HG03520 (cell line): ENCODE data around the gene ZC3H18.
"Not testable (repeated sequence)": the region's sequence is repeated elsewhere in the genome, so short reads cannot be mapped to it uniquely, and the experiment has no call there.

Experiments used
- ATAC-seq: cut with Tn5 transposase; IDR thresholded peaks from one replicate; pipeline ENCODE4 v1.9.1; 2021; ENCODE audit warnings: mild to moderate bottlenecking, moderate library complexity; ENCODE audit not compliant: unreplicated experiment

ZC3H18 gene

DNA sequence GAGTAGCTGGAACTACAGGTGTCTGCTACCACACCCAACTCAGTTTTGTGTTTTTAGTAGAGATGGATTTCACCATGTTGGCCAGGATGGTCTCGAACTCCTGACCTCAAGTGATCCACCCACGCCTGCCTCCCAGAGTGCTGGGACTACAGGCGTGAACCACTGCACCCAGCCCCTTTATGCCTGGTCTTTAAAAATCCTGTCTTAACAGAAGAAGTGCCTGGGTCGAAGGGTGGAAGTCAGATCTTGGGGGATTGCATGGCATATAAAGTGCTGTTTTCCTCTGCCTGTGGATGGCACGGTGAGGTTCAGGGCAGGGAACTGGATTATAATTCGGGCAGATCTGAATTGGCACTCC lies 30.3 kb downstream of the ZC3H18 start:
- ATAC-seq = no peak

DNA sequence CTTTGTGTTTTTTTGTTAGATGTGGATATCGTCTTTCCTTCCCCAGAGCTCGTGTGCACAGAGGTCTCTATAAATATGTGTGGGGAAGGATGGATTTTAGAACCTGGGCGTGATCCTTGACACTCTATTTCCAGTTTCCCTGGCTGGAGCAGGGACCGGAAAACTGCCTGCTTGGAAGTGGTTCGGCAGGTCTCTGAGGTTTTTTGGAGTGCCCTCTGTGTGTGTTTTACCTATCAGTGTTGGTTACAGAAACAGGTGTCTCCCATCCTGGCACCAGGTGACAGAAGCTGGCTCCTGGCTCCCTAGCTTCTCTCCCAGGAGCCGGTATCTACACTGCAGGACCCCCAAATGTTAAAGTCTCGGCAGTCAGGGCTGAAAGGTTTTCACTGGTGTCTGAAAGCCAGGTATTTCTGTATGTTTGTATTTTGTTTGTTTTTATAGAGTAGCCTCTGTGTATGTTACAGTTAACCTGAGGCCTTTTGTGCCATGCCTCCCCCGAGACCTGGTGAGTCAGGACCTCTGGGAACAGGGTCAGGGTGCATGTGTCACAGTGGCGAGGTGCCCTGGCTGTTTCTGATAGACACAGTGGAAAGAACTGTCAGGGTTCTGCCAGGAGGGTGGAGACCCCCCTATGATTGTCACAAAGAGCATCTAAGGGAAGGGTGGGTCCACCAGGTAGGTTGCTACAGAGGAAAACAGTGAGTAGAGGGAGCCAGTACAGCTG lies 31.3 kb downstream of the ZC3H18 start:
- no peak for ATAC-seq

DNA sequence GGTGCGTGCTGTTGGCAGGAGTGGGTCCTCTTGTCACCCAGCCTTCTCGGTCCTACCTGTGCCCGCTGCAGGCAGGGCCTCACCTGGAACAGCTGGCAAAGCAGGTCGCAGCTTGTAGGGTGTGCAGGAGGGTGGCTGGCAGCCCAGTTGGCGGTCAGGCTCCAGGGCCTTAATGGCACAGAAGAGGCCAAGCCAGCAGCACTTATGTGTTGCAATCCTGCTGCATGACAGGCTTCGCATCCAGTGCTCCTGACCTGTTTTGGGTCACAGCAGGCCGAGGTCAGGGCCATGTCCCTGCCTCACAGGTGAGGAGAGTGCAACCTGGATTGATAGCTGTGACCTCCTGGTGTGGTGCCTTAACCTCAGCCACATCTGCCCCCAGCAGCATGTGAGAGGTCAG lies 31.9 kb downstream of the ZC3H18 start:
- ATAC-seq = no peak

DNA sequence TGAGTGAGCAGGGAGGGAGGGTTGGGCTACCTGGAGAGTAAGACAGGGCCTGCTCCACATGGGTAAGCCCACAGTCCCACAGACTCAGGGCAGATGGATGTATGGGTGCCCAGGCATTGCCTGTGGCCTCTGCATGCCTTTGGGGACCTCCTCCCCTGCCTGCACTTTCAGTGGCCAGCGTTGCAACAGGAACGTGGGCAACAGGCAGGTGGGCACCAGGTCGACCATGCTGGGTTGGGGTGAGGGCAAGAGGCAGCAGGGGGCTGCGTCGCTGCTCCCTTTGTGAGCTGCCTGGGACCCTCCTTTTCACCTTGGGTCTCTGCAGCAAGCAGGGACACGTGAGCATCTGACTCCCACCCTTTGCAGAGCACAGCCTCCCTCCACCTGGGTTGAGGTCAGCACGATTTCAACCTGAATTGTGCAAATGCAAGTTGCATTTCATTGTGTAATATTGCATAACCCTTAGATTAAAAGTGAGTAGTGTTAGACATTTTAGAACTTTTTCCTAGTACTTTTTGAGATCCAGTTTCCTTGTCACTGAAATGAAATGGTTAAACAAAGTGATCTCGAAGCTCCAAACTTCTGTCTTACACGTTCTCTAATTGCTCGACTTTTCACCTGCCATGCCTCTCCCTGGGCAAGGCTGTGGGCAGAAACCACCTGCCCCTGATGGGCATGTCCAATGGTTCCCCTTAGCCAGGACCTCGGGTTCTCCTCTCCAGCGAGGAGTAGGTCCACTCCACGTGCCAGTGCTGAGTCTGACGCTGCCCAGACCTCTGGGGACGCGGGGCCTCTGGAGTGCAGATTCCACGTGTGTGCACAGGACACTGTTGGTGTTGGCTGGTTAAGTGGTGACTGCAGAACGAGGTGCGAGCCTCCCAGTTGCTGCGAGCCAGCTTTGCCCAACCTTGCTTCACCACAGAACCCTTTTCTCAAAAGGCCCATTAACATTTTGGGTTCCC lies 35.3 kb downstream of the ZC3H18 start:
- ATAC-seq = no peak

DNA sequence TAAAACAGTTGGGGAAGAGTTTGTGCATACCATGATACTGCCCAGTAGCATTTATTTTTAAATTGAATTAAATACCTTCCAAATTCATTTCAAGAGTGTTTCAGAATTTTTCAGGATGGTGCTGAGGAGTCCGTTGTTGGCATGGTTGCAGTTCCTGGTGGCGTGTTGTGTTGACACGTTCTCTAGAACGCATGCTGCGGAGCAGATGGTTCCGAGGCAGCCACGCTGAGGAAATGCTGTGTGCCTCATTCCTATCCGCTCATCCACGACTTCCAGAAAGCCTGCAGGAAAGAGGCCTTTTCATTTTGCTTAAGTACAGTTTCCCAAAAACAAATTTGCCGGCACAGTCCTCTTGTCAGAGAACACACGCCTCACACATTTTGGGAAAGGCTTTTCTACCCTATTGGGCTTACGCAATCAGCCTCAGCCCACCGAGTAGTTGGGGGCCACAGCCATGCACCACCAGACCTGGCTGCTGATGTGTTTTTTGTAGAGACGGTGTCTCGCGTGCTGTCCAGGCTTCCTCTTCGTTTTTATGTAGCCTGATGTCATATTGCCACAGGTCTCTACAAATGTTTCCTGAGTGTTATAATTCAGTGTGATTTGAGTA lies 36.0 kb downstream of the ZC3H18 start:
- no peak for ATAC-seq

DNA sequence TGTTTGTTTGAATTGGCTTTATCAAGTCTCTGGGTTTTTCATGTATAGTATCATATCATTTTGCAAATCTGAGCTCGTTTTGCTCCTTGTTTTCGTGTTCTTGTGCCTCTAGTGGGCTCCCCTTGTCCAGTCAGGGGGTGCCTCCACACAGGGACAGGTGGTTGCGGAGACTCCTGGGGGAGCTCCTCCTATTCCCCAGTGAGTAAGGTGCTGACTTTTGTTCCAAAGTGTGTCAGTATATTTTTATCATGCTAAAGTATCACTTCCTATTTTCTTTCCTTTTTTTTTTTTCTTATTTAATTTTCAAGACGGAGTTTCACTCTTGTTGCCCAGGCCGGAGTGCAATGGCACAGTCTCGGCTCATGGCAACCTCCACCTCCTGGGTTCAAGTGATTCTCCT lies 37.9 kb downstream of the ZC3H18 start:
- ATAC-seq = no peak

DNA sequence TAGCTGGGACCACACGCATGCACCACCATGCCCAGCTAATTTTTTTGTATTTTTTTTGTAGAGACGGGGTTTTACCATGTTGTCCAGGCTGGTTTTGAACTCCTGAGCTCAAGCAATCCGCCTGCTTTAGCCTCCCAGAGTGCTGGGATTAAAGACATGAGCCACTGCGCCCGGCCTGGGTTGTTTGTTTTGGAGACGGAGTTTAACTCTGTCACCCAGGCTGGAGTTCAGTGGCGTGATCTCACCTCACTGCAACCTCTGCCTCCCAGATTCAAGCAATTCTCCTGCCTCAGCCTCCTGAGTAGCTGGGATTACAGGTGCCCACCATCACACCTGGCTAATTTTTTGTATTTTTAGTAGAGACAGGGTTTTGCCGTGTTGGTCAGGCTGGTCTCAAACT lies 39.2 kb downstream of the ZC3H18 start:
- not testable (repeated sequence) for ATAC-seq

DNA sequence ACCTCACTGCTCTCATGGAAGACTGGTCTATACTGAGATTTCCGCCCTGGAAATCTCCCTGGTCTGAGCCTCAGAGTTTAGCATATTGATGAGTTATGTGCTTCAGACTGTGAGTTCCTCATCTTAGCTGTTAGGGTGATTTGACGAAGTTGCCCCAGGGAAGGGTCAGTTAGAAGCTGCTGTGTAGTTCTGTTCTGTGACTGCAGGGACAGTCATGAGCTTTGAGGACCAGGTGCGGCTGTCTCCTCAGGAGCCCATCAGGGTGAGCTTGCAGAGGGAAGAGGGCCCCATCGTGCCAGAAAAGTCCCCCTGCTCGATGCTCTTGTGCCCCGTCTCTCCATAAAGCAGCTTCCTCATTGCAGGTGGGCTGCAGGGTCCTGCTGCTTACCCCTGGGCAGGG lies 39.9 kb downstream of the ZC3H18 start:
- ATAC-seq = no peak

DNA sequence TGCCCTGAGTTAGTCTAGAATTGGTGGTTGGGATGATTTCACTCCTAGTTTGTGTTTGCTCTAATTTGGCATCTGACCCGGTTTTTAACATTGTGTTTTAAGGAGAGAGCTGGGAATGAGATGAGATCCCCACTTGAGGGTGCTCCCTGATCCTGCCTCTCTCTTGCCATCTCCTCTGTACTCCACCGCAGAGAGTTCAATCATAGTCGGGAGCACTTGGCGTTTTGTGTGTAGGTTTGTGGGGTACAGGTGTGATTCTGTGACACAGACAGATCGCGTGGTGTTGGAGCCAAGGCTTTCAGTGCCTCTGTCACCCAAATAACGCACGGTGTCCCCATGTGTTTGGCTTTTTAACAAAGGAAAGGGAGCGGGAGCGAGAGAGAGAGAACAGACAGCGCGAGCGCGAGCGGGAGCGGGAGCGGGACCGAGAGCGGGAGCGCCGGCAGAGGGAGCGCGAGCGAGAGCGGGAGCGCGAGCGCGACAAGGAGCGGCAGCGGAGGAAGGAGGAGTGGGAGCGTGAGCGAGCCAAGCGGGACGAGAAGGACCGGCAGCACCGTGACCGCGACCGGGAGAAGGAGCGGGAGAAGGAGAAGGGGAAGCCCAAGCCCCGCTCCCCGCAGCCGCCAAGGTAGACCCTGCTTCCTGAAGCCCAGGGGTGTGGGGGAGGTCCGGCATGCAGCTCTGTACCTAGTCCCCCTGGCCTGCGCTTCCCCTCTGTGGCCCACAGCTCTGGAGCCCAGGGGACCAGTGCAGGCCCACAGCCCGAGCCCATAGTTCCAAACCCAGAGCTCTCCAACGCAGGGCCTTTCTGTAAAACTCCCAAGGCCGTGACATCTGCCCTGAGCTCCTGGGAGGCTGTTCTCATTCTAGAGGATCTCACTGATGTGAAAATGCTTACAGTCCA lies 41.0 kb downstream of the ZC3H18 start:
- no peak for ATAC-seq

DNA sequence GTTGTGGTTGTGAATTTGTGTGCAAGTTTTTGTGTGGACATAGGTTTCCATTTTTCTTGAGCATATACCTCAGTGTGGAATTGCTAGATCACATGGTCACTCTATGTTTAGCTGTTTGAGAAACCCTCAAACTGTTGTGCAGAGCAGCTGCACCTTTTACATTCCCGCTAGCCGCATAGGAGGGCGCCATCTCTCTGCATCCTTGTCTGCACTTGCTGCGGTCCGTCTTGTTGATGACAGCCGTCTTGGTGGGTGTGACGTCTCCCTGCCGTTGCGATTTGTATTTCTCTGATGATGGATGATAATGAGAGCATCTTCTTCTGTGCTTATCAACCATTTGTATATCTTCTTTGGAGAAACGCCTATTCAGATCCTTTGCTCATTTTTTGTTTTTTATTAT lies 43.1 kb downstream of the ZC3H18 start:
- no peak for ATAC-seq

DNA sequence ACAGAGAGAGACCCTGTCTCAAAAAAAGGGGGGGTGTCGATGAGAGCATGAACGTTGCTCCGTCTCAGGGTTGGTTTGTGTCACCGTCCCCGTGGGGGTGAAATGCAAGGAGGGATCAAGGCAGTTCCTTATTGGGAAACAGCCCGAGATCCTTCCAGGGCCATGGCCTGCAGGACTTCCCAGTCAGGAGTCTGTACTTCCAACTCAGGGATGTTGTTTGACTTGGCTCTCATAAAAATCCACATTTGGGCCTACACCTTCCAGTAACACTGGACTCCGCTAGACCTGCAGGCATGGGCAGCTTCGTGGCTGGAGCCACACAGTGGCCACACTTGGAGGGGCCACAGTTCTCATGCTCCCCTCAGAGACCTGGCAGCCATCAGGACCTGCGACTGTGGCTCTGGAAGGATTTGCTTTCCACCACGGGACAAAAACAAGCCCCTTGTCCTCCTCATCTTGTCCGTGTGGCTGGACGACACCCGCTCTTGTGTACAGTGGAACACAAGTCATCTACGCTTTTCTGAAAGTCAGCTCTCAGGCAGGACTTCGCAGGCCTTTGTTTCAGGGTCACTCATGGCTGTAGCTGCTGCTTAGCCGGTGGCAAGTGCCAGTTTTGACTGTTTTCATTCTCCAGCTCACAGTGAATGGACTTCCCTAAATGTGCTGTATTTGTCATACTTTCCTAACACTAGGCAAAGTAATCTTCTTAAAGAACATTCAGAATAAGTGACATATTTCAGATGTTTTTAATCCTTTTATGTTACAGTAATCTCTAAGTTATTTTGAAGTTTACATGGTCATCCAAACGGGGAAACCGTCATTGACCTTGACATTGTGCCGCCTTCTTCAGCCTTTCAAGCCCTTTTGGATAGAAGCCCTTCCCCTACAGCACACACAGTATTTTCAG lies 44.0 kb downstream of the ZC3H18 start:
- ATAC-seq = no peak

DNA sequence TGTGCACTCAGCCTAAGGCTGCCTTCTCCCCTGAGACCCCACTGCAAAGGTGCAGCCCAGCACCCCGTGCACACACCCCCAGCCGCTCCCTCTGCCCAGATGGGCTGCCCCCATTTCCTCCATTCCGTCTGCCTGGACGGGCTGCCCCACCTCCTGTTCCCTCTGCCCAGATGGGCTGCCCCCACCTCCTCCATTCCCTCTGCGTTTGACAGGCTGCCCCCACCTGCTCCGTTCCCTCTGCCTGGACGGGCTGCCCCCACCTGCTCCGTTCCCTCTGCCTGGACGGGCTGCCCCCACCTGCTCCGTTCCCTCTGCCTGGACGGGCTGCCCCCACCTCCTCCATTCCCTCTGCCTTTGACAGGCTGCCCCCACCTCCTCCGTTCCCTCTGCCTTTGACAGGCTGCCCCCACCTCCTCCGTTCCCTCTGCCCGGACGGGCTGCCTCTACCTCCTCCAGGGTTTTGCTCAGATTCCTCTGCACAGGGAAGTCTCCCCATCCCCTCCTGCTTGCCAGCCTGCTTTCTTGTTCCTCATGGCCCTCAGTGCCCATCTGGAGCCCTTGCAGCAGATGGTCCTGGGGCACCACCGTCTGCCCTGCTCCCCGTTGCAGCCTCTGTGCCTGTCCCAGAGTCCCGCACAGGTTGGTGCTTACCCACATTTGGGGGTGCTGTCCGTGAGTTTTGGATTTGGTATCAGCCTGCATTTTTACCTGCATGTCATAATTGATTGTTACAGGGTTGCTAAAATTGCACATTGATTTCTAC lies 44.8 kb downstream of the ZC3H18 start:
- ATAC-seq = no peak

DNA sequence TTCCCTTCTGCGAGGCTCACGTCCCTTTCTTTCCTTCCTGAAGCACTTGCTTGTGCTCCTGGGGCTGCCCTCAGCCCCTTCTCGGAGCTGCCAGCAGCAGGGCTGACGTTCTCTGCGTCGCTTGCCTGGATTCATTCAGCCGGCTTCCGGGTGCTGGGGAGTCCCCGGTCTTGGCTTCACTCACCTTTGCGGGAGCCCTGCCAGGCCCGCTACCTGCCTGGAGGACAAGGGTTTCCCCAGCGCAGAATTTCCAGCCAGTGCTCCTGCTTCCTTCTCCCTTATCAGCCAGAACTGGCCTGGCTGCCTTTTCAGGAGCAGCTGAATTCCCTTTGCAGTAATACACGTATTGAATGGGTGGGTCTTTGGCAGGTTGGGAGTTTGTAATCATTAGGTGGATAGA lies 46.1 kb downstream of the ZC3H18 start:
- ATAC-seq = no peak

DNA sequence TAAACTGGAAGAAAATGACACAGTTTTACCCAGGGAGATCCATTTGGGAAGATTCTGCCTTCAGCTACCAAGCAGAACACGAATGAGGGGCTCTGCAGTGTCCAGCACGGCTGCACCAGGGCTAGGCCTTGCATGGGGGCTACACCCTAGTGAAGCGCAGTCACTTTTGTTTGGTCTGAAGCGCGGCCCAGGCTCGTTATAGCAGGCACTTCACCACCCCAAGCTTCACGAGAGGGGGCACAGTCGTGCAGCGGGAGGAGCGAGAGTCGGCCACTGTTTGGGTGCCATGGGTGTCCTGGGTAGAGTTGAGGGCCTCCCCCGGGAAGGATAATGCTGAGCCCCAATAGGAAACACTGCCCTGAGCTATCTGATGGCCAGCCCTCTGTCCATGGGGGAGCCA lies 46.5 kb downstream of the ZC3H18 start:
- ATAC-seq = no peak

DNA sequence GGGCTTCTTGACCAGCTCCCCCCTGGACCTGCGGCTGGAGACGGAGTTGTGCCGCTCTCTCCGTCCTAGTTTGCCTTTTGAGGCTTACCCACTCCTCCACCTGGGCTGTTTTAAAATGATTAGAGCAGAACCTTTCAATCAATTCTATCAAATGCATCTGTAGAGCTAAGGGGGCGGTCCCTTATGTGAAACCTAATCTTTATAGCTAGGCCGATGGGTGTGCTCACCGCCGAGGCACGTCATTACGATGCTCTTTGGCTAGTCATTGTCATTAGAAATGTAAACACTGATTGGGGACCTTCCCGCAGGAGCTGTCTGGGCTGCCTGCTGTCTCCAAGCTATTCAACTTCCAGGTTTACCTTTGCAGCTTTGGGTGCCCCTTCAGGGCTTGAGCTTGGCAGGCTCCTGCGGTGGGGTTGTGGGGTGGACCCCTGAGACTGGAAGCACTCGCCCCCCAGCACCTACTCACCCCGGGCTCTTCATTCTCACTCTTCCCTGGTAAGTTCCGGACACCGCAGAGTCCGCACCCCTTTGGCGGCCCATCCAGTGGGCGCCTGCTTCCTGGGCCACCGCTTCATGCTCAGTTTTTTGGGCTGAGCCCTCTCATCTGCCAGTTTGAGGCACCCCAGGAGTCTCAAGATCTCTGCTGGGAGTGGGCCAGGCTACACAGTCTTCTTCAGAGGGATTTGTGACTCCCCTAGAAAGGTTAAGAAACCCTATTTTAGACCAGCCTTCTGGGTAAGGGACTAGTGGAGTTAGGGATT lies 47.2 kb downstream of the ZC3H18 start:
- no peak for ATAC-seq

DNA sequence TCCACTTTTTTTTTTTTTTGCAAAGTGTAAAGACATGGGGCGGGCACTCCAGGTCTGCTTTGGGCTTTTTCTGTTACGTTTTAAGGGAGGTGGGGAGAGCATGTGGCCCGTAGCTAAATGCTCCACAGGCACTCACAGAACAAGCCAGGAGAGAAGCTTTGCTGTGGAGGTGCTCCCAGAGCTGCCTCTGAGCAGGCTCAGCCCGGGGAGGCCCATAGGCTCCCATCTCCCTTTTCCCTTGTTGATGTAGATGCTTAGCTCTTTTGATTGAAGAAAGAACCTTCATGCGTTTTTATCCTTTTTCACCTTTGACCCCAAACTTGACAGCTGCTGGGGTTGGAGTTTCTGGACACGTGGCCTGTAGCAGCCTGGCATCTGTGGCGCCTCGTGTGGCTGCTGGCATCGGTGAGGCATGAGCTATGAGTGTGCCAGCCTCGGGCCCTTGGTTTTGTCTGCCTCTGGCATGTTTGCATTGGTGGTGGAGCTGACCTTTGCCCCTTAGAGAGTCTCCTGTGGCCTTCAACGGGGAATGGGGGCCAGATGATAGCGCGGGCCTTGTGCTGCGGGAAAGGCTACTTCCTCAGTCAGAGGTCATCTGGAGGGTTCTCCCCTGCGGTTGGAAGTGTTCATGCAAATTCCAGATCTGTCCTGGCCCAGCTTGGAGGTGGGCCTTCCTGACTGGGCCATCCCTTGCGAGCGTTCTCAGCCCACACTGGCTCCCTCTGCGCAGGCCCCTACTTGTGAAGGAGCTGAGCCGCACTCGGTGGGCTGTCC lies 48.2 kb downstream of the ZC3H18 start:
- no peak for ATAC-seq

DNA sequence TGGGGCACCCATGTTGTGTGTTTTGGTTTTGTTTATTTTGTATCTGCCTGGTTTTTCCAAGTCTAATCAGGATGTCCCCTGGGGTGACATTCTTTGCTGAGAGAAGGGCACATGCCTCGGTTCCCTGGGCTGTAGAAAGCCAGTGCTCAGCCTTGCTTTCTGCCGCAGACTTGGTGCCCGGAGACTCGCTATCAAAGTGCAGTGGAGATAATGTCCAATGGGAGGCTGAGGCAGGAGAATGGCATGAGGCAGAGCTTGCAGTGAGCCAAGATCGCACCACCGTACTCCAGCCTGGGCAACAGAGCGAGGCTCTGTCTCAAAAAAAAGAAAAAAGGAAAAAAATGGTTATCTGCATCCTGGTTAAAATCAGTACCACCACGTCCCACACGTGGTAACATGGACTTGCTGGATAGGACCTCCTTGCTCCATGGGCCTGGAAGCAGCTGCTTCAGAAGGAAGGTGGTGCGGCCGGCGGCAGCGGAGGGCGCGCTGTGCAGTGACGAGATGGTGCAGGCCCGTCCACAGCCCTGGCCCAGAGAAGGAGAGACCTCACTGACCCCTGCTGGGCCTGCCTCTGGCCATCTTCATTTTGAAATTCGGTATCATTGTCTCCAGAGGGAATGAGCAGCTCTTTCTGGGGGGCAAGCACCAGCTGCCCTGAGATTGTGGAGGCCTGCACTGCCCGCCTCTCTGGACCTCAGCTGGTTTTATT lies 48.9 kb downstream of the ZC3H18 start:
- no peak for ATAC-seq
